Left colon (tissue), 2 donors: ENCODE results near the gene GNAO1. TPM values are rescaled to one million over a fixed set of nuclear protein-coding genes. Genes with fewer than 3 reads are reported as not detected.
A peak's percentile ranks its signal among the peaks of the same experiment; 100 is the strongest.

Source experiments
- ATAC-seq: fragments of 200-7000 bp; cut with Tn5 transposase; one replicate; pipeline ENCODE4 v1.9.1; 2020; ENCODE audit warnings: mild to moderate bottlenecking, moderate library complexity
- DNase-seq, 2 donors: peaks; one replicate each; pipeline ENCODE4 v3.0.0-alpha.2; 2020
- intact Hi-C, 2 donors: fragments of 100-400 bp; cut with DNase I in 1 of 2; cut with micrococcal nuclease in 1 of 2; formaldehyde crosslinking; loops; one replicate each; pipeline versions ENCODE4 v1.11.2 to v1.14.0; 2022; cut with DNase I, micrococcal nuclease
- total RNA-seq, 2 donors: library from RNA; stranded (reverse); fragmentation: NEBNext Ultra II Directional; extraction: Animal tissue kit (Norgen Biotek cat#: 25700); gene quantifications; one replicate each; pipeline ENCODE4 v1.2.1, GENCODE V29; 2021
- donor health status: DM: no; HTN: no; CAD: no.
- donor health status: DM: yes; HTN: yes; CAD: no.

The GNAO1 gene
- total RNA-seq, 2 donors from 2014 or later: 3.6 to 14.1 TPM

DNA sequence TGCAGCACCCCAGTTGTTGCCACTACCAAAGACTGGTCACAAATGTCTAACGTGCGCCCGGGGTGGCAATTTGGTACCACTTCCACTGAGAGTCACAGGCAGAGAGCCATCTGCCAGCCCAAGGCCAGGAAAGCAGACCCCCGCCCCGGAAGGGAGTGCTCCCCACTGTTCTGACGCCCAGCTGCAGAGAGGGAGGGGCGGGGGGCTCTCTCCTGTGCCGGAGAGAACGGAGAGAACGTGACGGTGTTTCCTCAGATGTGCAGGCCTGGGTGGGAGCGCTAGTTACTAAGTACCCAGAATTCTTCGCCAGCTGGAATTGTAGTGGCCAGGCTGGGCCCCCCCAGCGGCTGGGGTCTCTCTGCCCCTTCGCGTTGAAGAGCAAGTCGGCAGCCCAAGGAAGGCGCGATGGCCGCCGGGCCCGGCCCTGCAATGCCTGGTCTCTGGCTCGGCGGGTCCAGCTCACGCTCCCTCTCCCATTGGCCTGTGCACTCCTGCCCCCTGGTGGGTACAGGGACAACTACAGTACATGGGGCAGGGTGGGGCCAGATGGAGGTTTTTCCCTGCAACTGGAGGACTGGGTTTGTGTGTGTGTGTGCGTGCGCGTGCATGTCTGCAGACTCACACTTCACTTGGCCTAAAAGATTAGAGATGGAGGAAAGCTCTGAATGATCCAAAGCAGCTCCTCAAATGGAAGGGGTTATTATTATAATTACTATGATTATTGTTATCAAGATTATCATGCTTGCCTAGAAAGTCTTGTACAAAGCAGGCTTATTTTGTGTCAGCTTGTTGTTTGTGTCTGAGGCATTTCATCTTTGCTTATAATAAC, 126.9 kb downstream of the GNAO1 start:
- ATAC-seq: peak; percentile 98
- intact Hi-C loops: loop anchor here (10.0 kb wide), 2 partner anchors 273 to 373 kb away; no protein-coding TSS in a partner anchor
- peak; percentile 61 to 77 for DNase-seq

- no peak for DNase-seq
- no peak for ATAC-seq
- intact Hi-C loops: loop anchor here (10.0 kb wide), 2 partner anchors 274 to 374 kb away; no protein-coding TSS in a partner anchor
Measured at GRCh38 chr16:56318827-56319140, 127.5 kb downstream of the GNAO1 start.

DNA sequence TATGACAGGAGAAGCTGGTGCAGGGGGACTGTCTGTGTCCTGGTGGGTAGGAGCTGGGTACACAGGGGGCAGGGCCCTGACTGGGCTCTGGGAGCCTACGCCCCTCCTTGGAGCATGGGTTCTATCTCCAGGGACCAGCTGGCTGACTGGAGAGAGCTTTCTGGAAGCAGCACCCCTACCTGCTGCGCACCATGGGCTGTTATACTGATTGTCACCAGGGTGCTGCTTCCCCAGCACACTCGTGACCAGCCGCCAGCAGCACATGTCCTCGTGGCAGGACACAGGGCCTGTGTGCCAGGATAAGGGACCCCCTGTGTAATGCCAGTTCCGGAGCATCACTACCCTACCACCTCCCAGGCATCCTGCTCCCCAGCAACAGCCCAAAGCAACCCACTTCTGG, 128.1 kb downstream of the GNAO1 start:
- no peak for DNase-seq
- intact Hi-C loops: loop anchor here (10.0 kb wide), 2 partner anchors 275 to 375 kb away; no protein-coding TSS in a partner anchor
- no peak for ATAC-seq

DNA sequence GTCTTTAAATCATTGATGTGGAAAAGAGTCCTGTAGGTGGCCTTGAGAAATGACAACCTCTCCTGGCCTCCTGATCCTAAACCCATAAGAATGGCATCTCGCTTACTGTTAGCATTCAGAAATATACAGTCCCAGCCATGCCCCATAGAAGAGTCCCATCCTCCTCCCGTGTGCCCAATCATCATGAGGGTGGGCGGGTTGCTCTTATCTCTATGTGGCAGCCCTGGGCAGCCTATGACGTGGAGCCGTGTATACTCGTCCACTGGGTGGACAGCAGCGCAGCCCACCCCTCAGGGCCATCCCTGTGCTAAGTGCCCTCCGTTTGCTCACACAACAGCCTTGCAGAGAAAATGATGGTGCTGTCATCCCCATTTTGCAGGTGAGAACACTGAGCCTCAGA, 128.8 kb downstream of the GNAO1 start:
- intact Hi-C loops: no loop called here
- ATAC-seq (no peak), DNase-seq (no peak)

GRCh38 chr16:56320811-56321558, 129.7 kb downstream of the GNAO1 start:
- intact Hi-C loops: no loop called here
- ATAC-seq (no peak), DNase-seq (no peak)

DNA sequence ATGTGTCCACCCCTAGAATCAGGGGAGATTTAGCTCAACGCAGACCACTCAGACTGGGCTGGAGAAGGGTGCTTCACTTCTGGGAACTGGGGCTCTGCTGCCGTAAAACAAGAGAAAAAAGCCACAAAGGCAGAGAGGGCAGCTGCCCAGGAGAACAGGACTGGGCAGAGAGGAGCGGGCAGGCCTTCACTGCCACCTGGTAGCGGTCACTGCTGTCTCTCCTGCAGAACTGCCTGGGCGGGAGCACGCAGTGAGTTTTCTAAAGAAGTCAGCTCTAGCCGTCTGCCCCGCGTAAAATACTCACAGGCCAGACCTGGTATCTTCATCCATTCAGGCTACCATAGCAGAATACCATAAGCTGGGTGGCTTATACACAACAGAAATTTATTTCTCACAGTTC, 130.3 kb downstream of the GNAO1 start:
- intact Hi-C loops: no loop called here
- ATAC-seq (no peak), DNase-seq (no peak)

DNA sequence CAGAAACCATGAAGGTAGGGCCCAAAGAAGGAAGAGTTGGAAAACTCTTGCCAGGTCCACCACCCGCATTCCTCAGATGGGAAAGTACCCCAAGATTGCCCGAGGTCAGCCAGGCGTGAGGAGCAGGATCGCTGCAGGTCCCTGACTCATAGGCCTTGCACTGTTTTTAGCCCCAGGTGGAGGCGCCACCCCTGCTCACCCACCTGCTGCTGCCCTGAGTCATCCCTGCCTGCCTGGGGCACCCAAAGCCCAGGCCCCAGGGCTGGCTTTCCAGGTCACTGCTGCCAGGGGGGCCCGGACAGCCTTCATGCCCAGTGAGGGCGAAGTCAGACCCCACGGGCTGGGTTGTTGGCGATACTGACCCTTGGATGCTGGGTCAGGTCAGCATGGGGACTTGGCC, 133.1 kb downstream of the GNAO1 start:
- ATAC-seq (no peak), DNase-seq (no peak)
- intact Hi-C loops: no loop called here

DNA sequence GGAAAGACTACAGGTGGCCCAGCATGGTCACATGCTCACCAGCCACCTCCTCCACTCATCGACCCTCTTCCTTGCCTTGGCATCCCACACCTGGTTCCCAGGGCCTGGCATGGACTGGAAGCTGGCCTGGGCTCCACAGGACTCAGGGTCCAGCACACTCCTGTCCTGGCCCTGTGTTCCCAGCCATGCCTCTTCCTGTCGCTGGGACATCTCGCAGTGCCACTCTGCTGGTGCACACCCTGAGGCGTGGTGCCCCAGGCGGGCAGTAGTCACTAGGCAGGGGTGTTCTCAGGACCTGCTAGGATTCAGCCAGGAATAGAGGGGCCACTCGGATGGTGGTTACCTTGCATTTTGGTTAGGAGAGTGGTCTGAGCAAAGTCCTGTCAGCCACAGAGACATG, 134.7 kb downstream of the GNAO1 start:
- DNase-seq: no peak
- no peak for ATAC-seq
- intact Hi-C loops: no loop called here

DNA sequence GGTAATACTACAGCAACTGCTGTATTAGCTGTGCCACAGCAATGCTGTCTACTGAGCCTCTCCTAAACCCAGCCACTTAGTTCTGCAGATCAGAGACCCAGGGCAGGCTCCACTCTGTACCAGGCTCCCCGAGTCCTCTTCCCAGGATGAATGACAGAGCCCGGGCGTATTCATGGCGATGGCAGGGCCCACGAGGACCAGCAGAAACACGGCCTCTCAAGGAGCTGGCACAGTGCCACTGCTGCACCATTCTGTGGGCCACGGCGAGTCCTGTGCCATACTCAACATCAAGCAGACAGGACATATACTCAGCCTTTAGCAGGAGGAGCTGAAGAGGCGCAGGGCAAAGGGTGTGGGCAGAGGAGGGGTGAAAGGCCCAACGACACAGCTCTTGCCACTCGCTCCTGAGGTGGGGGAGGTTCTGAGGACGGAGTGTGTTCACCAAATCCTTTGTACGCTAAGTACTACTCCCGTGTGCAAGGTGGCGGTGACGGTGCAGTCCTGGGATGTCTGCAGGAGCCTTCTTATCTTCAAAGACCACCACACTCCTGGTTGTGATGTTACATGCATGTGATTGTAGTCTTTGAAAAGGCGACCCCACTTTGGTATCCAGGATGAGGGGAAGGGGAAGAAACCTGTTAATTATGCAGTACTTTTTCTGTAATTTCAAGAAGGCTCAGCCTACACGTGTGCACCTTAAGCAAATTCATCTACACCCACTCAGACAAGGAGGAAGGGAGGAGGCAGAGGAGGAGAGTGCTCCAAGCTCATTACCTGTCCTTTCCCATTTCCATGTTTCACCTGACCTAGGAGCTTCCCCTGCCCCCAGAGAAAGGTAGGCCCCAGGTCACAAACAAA, 136.0 kb downstream of the GNAO1 start:
- ATAC-seq (no peak), DNase-seq (no peak)
- intact Hi-C loops: no loop called here

- DNase-seq (no peak), ATAC-seq (no peak)
- intact Hi-C loops: no loop called here
Measured at GRCh38 chr16:56327929-56328258, 136.6 kb downstream of the GNAO1 start.

GRCh38 chr16:56328276-56329022, 137.2 kb downstream of the GNAO1 start:
- no peak for DNase-seq
- intact Hi-C loops: no loop called here

GRCh38 chr16:56329887-56330286, 138.6 kb downstream of the GNAO1 start:
- ATAC-seq: no peak
- intact Hi-C loops: no loop called here

More at GRCh38 chr16:56328276-56329022, 137.2 kb downstream of the GNAO1 start:
- no peak for ATAC-seq

DNA sequence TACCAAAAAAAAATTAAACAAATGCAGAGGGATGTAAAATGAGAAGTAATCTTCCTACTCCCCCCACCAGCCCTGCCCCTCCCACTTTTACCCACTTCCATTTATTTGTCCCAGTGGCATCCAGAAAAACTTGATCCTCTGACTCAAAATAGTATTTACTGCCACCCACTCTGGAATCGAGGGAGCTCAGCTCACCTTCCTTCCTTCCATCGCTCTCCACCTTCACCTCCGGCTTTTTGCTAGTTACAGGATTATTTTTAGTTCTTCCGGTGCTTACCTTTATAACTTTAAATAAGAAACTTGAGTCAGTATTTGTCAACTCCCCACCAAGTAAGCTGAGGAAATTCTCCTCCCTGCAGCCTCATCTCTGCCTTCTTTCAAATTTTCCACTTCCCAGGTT, 139.2 kb downstream of the GNAO1 start:
- ATAC-seq: no peak
- intact Hi-C loops: no loop called here
- DNase-seq: no peak

More at GRCh38 chr16:56329887-56330286, 138.6 kb downstream of the GNAO1 start:
- no peak for DNase-seq

DNA sequence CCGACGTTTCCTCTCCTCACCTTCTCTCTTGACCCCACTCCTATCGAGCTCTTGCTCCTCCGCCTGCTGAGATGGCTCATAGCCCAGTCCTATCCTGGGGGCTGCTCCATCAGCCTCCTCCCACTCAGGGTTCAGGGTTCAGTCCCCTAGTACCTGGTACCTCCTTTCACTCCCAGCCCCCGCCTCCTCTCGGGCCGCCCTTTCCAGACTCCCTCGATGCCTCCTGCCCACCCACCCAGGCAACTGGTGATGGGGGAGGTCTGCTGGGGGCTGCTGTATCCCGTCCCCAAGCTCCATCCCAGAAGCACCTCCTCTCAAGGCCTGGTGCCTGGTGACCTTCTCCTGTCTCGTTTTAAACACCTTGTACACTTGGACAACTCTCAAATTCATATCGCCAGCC, 140.1 kb downstream of the GNAO1 start:
- DNase-seq (no peak), ATAC-seq (no peak)
- intact Hi-C loops: no loop called here

DNA sequence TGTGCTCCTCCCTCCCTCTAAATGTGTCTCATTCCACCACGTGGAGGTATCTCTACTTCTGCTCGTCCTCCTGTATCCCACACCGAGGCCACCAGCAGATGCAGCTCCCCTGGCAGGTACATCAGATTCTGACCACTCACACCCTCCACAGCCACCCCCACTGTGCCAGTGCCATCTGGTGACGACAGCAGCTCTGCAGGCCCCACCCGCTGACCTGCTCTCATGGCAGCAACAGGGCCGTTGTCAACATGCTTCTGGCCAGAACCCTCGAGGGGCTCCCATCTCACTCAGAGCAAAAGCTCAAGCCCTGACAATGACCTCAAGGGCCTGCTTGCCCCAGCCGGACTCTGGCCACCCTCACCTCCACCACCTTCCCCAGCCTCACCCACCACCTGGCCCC, 140.6 kb downstream of the GNAO1 start:
- intact Hi-C loops: no loop called here
- ATAC-seq: no peak
- no peak for DNase-seq

DNA sequence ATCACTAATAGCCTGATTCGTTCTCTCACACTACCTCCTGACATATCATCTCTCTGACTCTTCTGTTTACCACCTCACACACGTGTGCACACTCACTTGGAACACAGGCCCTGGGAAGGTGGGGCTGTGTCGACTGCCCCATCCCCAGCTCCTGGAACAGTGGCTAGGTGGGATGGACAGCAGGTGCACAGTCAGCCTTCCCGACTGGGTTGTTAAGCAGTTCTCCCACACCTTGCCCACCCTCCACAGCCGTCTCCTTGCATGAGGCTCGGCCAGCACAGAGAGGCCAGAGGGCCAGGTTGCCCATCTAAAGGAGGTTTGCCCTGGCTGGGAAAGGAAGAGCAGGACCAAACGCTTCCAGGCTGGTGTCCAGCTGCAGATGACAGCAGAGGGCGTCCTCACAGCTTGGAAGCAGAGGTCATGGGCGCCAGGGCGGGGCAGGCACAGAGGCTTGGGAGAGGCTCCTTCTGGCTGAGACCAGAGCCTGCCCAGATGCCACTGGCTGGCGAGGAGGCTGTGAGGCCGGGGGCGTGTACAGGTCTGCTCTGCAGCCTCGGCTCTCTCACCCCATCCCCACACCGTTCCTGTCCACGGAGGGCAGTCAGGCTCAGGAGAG, 141.3 kb downstream of the GNAO1 start:
- DNase-seq: peak; percentile 48 to 75
- intact Hi-C loops: no loop called here
- ATAC-seq: peak; percentile 96

DNA sequence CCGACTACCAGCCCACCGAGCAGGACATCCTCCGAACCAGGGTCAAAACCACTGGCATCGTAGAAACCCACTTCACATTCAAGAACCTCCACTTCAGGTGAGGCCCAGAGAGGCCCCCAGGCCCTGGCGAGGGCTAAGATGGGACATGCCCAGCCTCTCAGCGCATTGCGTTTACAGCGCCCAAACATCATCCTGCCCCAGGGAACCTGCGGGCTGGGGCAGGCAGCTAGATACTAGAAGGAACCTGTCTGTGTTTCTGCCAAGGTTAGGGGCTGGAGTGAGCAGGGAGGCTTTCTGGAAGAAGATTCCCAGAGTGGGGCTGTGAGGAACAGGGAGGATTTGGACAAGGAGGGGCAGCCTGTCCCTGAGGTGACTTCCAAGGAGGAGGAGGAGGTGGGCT, 143.5 kb downstream of the GNAO1 start:
- DNase-seq (no peak), ATAC-seq (no peak)
- intact Hi-C loops: no loop called here

- DNase-seq (no peak), ATAC-seq (no peak)
- intact Hi-C loops: no loop called here
Measured at GRCh38 chr16:56336071-56336688, 144.9 kb downstream of the GNAO1 start.
